ENCODE data around the gene WDR5B.
"Not testable (repeated sequence)": the region's sequence is repeated elsewhere in the genome, so short reads cannot be mapped to it uniquely, and the experiment has no call there.

Gene WDR5B

GRCh38 chr3:122415762-122416654, at the start of gene WDR5B:
Gene WDR5B, minus strand, starts transcription at chr3:122416062. Its CDS starts 534 bp downstream, at chr3:122415528.
- peak; percentile 99 for DNase-seq (ENCODE audit: low spot score)

DNA sequence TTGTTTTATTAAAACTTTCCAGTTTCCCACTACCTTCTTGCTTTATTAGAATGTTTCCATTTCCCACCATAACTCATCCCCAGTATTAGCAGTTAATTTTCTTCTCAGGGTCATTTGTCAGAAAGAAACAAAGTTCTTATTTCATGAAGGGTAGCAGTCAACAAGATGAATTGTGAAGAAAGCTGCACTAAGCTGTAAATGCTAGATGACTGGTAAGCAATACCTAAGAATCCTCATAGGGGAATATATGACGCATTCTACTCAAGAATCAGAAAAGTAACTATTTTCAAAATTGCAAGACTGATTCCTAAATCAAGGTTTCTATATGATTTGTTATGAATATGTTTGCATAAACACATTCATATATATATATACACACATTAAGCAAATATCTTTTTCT, 48.8 kb upstream of the WDR5B start:
- no peak for DNase-seq (ENCODE audit: low spot score)

DNA sequence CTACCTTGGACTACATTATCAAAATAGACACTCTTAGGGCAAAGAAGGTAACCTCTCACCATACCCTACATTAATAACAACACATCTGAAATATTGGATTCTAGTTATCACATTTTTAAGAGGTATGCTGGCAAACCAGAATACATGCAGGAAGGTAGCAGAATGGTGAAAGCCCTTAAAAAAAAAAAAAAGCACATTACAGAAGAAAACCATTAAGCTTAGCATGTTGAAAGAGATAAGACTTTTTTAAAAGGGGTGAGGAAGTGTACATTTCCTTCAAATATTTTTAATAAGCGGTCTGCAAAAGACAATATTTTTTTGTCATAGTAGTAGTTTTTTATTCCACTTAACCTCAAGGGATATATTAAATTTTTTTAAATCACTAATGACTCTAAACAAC, 46.5 kb upstream of the WDR5B start:
- DNase-seq (ENCODE audit: low spot score), result no peak

GRCh38 chr3:122461806-122462205, 45.9 kb upstream of the WDR5B start:
- DNase-seq (ENCODE audit: low spot score), result no peak

GRCh38 chr3:122458992-122459391, 43.1 kb upstream of the WDR5B start:
- peak; percentile 26 for DNase-seq (ENCODE audit: low spot score)

- DNase-seq (ENCODE audit: low spot score), result no peak
Measured at GRCh38 chr3:122457706-122458105, 41.8 kb upstream of the WDR5B start.

DNA sequence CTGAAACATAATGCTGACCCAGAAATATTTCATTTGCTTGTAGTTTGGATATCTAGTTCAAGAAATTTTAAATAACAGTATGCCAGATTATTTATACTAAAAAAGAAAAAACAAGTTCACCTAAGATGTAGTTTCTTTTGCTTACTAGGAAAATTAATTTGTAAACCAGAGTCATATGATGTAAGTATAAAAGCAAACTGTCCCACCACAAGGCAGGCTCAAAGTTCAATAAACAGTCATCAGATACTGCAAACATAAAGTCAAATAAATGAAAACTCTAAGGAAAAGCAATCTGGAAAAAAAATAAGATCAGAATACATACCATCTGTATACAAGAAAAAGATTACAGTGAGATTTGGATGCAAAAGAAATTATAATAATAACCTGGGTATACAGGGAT, 40.2 kb upstream of the WDR5B start:
- DNase-seq (ENCODE audit: low spot score), result no peak

- no peak for DNase-seq (ENCODE audit: low spot score)
Measured at GRCh38 chr3:122451371-122451770, 35.5 kb upstream of the WDR5B start.

GRCh38 chr3:122448218-122448617, 32.4 kb upstream of the WDR5B start:
- DNase-seq (ENCODE audit: low spot score), result not testable (repeated sequence)

DNA sequence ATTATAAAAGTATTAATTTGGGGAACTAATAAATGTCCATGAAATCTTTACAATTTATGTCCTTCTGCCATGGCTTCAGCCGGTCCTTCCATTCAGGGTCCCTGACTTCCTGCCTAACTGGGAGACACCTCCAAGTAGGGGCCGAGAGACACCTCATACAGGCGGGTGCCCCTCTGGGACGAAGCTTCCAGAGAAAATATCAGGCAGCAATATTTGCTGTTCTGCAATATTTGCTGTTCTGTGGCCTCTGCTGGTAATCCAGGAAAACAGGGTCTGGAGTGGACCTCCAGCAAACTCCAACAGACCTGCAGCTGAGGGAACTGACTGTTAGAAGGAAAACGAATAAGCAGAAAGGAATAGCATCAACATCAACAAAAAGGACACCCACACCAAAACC, 28.6 kb upstream of the WDR5B start:
- DNase-seq (ENCODE audit: low spot score), result not testable (repeated sequence)

- DNase-seq (ENCODE audit: low spot score), result not testable (repeated sequence)
Measured at GRCh38 chr3:122443762-122444490, 28.1 kb upstream of the WDR5B start.

- DNase-seq (ENCODE audit: low spot score), result no peak
Measured at GRCh38 chr3:122443090-122443489, 27.2 kb upstream of the WDR5B start.

DNA sequence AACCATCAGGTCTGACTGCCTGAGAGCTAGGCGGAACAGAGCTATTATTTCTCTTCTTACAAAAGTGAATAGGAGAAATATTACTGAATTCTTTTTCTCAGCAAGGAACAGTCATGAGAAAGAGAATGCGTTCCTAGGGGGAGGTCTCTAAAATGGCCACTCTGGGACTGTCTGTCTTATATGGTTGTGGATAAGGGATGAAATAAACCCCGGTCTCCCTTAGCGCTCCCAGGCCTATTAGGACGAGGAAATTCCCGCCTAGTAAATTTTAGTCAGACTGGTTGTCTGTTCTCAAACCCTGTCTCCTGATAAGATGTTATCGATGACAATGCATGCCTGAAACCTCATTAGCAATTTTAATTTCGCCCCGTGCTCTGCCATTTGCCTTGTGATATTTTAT, 20.1 kb upstream of the WDR5B start:
- no peak for DNase-seq (ENCODE audit: low spot score)

DNA sequence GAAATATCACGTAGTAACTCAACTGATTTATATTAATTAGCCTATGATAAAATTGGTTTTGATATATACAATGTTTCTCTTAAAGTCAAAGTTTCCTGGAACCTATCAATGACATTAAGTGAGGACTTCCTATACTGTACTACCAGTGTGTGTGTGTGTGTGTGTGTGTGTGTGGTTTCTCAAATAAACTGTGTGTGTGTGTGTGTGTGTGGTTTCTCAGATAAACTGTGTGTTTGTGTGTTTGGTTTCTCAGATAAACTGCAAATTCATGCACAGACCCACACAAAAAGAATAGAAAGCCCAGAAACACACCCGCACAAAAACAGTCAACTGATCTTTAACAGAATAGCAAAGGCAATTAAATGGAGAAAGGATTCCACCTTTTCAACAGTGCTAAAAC, 14.5 kb upstream of the WDR5B start:
- no peak for DNase-seq (ENCODE audit: low spot score)

- DNase-seq (ENCODE audit: low spot score), result no peak
Measured at GRCh38 chr3:122427857-122428471, 12.1 kb upstream of the WDR5B start.

- no peak for DNase-seq (ENCODE audit: low spot score)
Measured at GRCh38 chr3:122421836-122422235, 6.0 kb upstream of the WDR5B start.

- no peak for DNase-seq (ENCODE audit: low spot score)
Measured at GRCh38 chr3:122421101-122421500, 5.2 kb upstream of the WDR5B start.

DNA sequence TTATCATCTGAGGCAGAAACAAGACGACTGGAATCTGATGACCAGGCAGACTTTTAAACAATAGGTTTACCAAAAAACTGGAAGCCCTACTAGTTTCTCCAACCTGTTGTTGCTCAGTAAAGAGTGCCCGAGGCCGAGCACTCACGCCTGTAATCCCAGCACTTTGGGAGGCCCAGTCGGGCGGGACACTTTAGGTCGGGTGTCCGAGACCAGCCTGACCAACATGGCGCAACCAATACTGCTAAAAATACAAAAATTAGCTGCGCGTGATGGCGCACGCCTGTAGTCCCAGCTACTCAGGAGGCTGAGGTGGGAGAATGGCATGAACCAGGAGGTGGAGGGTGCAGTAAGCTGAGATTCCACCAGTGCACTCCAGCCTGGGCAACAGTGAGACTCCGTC, 1.1 kb upstream of the WDR5B start:
- DNase-seq (ENCODE audit: low spot score), result no peak

- DNase-seq (ENCODE audit: low spot score), result peak; percentile 93
Measured at GRCh38 chr3:122415104-122415744, 638 bp downstream of the WDR5B start.

GRCh38 chr3:122414391-122414790, 1.5 kb downstream of the WDR5B start:
- DNase-seq (ENCODE audit: low spot score), result no peak

- DNase-seq (ENCODE audit: low spot score), result no peak
Measured at GRCh38 chr3:122410639-122411038, 5.2 kb downstream of the WDR5B start.

GRCh38 chr3:122410111-122410510, 5.8 kb downstream of the WDR5B start:
- DNase-seq (ENCODE audit: low spot score), result no peak
